ENCODE data around the gene UNC79. TPM values are rescaled to one million over a fixed set of nuclear protein-coding genes. Genes with fewer than 3 reads are reported as not detected.

Gene UNC79
- total RNA-seq, 1 donor from 2014 or later: 2.2 TPM

GRCh38 chr14:93496856-93497741 lies 66.4 kb downstream of the UNC79 start:
- H3K79me2 ChIP-seq (ENCODE audit: low read depth): no peaks in the 10 kb centered on the region
- no peak for TF ChIP-seq EZH2 (IDR thresholded peaks at IDR 0.05)
- TF ChIP-seq, protein P1, sequence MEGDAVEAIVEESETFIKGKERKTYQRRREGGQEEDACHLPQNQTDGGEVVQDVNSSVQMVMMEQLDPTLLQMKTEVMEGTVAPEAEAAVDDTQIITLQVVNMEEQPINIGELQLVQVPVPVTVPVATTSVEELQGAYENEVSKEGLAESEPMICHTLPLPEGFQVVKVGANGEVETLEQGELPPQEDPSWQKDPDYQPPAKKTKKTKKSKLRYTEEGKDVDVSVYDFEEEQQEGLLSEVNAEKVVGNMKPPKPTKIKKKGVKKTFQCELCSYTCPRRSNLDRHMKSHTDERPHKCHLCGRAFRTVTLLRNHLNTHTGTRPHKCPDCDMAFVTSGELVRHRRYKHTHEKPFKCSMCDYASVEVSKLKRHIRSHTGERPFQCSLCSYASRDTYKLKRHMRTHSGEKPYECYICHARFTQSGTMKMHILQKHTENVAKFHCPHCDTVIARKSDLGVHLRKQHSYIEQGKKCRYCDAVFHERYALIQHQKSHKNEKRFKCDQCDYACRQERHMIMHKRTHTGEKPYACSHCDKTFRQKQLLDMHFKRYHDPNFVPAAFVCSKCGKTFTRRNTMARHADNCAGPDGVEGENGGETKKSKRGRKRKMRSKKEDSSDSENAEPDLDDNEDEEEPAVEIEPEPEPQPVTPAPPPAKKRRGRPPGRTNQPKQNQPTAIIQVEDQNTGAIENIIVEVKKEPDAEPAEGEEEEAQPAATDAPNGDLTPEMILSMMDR (IDR thresholded peaks at IDR 0.05): no peak
- TF ChIP-seq EZH2phosphoT487 (IDR thresholded peaks at IDR 0.05): no peak
- peaks cover 2% of the 10 kb centered on the region for H3K27me3 Mint-ChIP-seq (ENCODE audit: insufficient read depth, low read depth)
- H3K27ac Mint-ChIP-seq: no peak overlapping the region
- H4K20me1 ChIP-seq (ENCODE audit: low read depth): no peaks in the 10 kb centered on the region
- H3K4me2 ChIP-seq: no peak overlapping the region
- H3K27me3 ChIP-seq: no peaks in the 10 kb centered on the region
- no peaks in the 10 kb centered on the region for H3K4me1 Mint-ChIP-seq
- H3K9me3 ChIP-seq (ENCODE audit: low read depth): no peaks in the 10 kb centered on the region
- H3K9ac ChIP-seq: no peak overlapping the region
- no peak overlapping the region for H3K27ac ChIP-seq
- H3K4me3 ChIP-seq: no peak overlapping the region
- no peak for DNase-seq (ENCODE audit: low spot score)
- H3K4me3 Mint-ChIP-seq: no peak overlapping the region
- H3F3A ChIP-seq (ENCODE audit: low read depth): no peaks in the 10 kb centered on the region
- H3K36me3 Mint-ChIP-seq: no peaks in the 10 kb centered on the region
- no peaks in the 10 kb centered on the region for H3K4me1 ChIP-seq
- H3K9me3 Mint-ChIP-seq: no peaks in the 10 kb centered on the region
- H2AFZ ChIP-seq (replicated peaks): no peak overlapping the region
- no peaks in the 10 kb centered on the region for H3K36me3 ChIP-seq

- no peak overlapping the region for H3K4me3 Mint-ChIP-seq
- TF ChIP-seq EZH2phosphoT487 (IDR thresholded peaks at IDR 0.05): no peak
- no peak for TF ChIP-seq EZH2 (IDR thresholded peaks at IDR 0.05)
- TF ChIP-seq, protein P1 (IDR thresholded peaks at IDR 0.05): no peak
- H3K36me3 Mint-ChIP-seq: no peaks in the 10 kb centered on the region
Observed at GRCh38 chr14:93510056-93510455, 79.3 kb downstream of the UNC79 start.

GRCh38 chr14:93511001-93511400 lies 80.3 kb downstream of the UNC79 start:
- no peak overlapping the region for H2AFZ ChIP-seq (replicated peaks)
- no peaks in the 10 kb centered on the region for H3K4me1 ChIP-seq
- DNase-seq (ENCODE audit: low spot score): no peak
- H3K4me2 ChIP-seq: no peak overlapping the region
- no peak overlapping the region for H3K27ac ChIP-seq
- H4K20me1 ChIP-seq (ENCODE audit: low read depth): no peaks in the 10 kb centered on the region
- no peaks in the 10 kb centered on the region for H3K27me3 ChIP-seq
- H3K36me3 ChIP-seq: no peaks in the 10 kb centered on the region
- no peak overlapping the region for H3K27ac Mint-ChIP-seq
- peaks cover 2% of the 10 kb centered on the region for H3K9me3 Mint-ChIP-seq
- peaks cover 6% of the 10 kb centered on the region for H3K9me3 ChIP-seq (ENCODE audit: low read depth)
- no peaks in the 10 kb centered on the region for H3F3A ChIP-seq (ENCODE audit: low read depth)
- peaks cover 2% of the 10 kb centered on the region for H3K27me3 Mint-ChIP-seq (ENCODE audit: insufficient read depth, low read depth)
- H3K4me1 Mint-ChIP-seq: no peaks in the 10 kb centered on the region
- no peak overlapping the region for H3K9ac ChIP-seq
- no peak overlapping the region for H3K4me3 ChIP-seq
- H3K36me3 Mint-ChIP-seq: no peaks in the 10 kb centered on the region
- no peaks in the 10 kb centered on the region for H3K79me2 ChIP-seq (ENCODE audit: low read depth)
- H3K4me3 Mint-ChIP-seq: no peak overlapping the region
- TF ChIP-seq EZH2phosphoT487 (IDR thresholded peaks at IDR 0.05): no peak
- no peak for TF ChIP-seq EZH2 (IDR thresholded peaks at IDR 0.05)
- TF ChIP-seq, protein P1 (IDR thresholded peaks at IDR 0.05): no peak

More at GRCh38 chr14:93510056-93510455, 79.3 kb downstream of the UNC79 start:
- Histone ChIP-seq H3K79me2 (ENCODE audit: low read depth) (no peaks in the 10 kb centered on the region), H4K20me1 (ENCODE audit: low read depth) (no peaks in the 10 kb centered on the region), H2AFZ (replicated peaks) (no peak overlapping the region), H3K9me3 (ENCODE audit: low read depth) (peaks cover 6% of the 10 kb centered on the region), H3F3A (ENCODE audit: low read depth) (no peaks in the 10 kb centered on the region), H3K36me3 (no peaks in the 10 kb centered on the region), H3K27ac (no peak overlapping the region), H3K4me1 (no peaks in the 10 kb centered on the region), H3K4me2 (no peak overlapping the region), H3K9ac (no peak overlapping the region), H3K27me3 (no peaks in the 10 kb centered on the region), H3K4me3 (no peak overlapping the region)
- Mint-ChIP-seq H3K4me1 (no peaks in the 10 kb centered on the region), H3K27ac (no peak overlapping the region), H3K27me3 (ENCODE audit: insufficient read depth, low read depth) (peaks cover 2% of the 10 kb centered on the region), H3K9me3 (peaks cover 2% of the 10 kb centered on the region)
- no peak for DNase-seq (ENCODE audit: low spot score)
